ENCODE measurements around the gene DACT1.

Gene DACT1

DNA sequence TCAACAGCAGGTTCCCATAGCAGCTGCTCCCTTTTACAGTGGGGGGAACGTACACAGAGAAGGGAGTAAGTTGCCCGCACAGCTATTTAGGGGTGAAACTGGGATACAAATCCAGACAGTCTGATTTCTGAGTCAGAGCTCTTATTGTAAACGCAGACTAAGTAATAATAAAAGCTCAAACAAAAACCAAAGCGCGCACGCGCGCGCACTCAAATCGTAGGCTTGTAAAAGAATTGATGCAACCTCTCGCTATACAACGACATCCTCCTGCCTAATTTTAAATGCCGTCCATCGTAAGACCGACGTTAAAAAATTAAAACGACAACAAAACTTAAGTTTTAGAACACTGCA, 747 bp upstream of the DACT1 start:
- Mint-ChIP-seq H3K9me3 (no peaks in the 10 kb centered on the region), H3K4me3 (peak overlapping the region; percentile 87), H3K4me1 (peaks cover 69% of the 10 kb centered on the region), H3K36me3 (ENCODE audit: low read depth) (peaks cover 15% of the 10 kb centered on the region), H3K27ac (peak overlapping the region; percentile 96), H3K27me3 (ENCODE audit: low read depth, poor library complexity) (no peaks in the 10 kb centered on the region)
- no peak for DNase-seq
- TF ChIP-seq, protein P1, sequence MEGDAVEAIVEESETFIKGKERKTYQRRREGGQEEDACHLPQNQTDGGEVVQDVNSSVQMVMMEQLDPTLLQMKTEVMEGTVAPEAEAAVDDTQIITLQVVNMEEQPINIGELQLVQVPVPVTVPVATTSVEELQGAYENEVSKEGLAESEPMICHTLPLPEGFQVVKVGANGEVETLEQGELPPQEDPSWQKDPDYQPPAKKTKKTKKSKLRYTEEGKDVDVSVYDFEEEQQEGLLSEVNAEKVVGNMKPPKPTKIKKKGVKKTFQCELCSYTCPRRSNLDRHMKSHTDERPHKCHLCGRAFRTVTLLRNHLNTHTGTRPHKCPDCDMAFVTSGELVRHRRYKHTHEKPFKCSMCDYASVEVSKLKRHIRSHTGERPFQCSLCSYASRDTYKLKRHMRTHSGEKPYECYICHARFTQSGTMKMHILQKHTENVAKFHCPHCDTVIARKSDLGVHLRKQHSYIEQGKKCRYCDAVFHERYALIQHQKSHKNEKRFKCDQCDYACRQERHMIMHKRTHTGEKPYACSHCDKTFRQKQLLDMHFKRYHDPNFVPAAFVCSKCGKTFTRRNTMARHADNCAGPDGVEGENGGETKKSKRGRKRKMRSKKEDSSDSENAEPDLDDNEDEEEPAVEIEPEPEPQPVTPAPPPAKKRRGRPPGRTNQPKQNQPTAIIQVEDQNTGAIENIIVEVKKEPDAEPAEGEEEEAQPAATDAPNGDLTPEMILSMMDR (IDR thresholded peaks at IDR 0.05): no peak

DNA sequence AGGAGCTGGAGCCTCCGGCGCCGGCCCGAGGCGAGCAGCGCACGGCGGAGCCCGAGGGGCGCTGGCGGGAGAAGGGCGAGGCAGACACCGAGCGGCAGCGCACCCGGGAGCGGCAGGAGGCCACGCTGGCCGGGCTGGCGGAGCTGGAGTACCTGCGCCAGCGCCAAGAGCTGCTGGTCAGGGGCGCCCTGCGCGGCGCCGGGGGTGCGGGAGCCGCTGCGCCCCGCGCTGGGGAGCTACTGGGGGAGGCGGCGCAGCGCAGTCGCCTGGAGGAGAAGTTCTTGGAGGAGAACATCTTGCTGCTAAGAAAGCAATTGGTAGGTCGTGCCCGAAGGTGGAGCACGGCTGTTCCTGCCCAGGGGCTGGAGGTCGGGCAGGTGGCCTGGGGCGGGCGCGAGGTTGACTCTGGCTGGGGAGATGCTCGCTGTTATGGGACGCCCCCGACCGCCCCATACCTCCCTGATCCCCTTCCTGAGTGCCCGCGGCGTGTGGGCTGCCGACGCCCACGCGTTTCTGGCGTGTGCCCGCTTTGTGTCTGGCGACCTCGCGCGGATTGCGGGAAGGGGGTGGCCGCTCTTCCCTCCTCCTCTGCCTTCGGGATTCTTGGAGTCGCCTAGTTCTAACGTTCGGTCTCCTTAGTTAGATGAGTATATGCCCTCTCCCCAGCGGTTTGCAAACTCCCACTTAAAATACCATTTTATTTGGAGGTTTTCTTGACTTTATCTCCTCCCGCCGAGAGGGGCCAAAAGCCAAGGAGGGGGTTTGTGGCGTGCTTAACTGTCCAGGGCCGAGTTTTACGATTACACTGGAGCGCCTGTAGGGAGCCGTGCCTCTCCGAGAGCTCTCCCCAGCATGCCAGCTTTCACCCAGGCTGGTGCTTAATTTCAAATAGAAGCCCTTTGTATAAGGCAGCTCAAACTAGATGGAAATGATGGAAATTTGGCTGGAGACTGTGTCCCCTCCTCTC, 752 bp downstream of the DACT1 start:
- H3K4me1 Mint-ChIP-seq: peaks cover 81% of the 10 kb centered on the region
- peak; percentile 32 for DNase-seq
- peak overlapping the region; percentile 96 for H3K27ac Mint-ChIP-seq
- no peaks in the 10 kb centered on the region for H3K27me3 Mint-ChIP-seq (ENCODE audit: low read depth, poor library complexity)
- H3K36me3 Mint-ChIP-seq (ENCODE audit: low read depth): peaks cover 28% of the 10 kb centered on the region
- TF ChIP-seq, protein P1 (IDR thresholded peaks at IDR 0.05): no peak
- H3K9me3 Mint-ChIP-seq: no peaks in the 10 kb centered on the region
- peak overlapping the region; percentile 93 for H3K4me3 Mint-ChIP-seq

DNA sequence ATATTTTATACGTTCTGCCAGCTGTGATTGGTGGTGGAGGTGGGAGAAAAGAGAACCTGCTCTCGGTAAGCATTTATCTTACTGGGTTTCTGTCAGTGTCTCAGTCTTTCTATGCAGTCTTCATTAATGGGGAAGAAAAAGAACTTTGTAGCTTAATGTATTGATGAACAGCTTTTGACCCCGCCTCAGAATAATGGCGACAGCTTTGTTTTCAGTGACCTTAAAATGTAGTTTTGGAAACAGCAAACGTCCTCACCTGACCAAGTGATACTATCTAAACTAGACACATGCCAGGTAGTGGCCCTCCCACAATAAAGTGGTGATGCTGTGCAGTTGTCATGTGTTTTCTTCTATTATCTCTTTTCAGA, 1.4 kb downstream of the DACT1 start:
- H3K27me3 Mint-ChIP-seq (ENCODE audit: low read depth, poor library complexity): no peaks in the 10 kb centered on the region
- peaks cover 79% of the 10 kb centered on the region for H3K4me1 Mint-ChIP-seq
- peaks cover 33% of the 10 kb centered on the region for H3K36me3 Mint-ChIP-seq (ENCODE audit: low read depth)
- TF ChIP-seq, protein P1 (IDR thresholded peaks at IDR 0.05): no peak
- peak overlapping the region; percentile 96 for H3K27ac Mint-ChIP-seq
- no peak for DNase-seq
- H3K4me3 Mint-ChIP-seq: peak overlapping the region; percentile 93
- H3K9me3 Mint-ChIP-seq: no peaks in the 10 kb centered on the region

DNA sequence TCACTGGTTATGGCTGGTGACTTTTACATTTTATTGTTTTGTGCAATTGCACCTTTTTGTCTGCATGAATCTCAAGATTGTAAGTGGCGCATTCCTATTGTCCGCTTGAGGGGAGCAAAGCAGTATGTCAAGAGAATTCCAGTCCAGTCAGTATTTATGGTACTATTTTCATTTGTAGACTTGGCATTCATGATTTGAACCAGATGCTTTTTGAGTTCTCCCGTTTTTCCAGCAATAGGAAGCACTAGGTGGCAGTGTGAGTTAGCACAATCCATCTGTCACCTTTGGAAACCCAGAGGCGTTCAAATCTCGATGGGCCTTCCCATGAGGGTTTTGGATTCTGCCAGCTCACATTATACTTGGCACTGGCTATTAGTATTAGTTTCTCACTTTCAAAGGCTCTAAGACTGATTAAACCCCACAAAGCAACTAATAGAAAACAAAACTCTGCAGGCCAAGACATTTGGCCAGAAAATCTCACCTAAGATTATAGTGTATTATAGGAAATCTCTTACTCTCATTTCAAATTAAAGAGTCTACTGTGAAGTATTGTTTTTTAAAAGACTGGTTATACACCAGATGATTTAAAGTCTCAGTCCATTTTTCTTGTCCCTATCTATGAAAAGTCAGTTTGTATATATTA, 2.2 kb downstream of the DACT1 start:
- DNase-seq: peak; percentile 52
- TF ChIP-seq, protein P1 (IDR thresholded peaks at IDR 0.05): peak; percentile 50
- peak overlapping the region; percentile 96 for H3K27ac Mint-ChIP-seq
- H3K27me3 Mint-ChIP-seq (ENCODE audit: low read depth, poor library complexity): no peaks in the 10 kb centered on the region
- H3K36me3 Mint-ChIP-seq (ENCODE audit: low read depth): peaks cover 40% of the 10 kb centered on the region
- no peaks in the 10 kb centered on the region for H3K9me3 Mint-ChIP-seq
- H3K4me3 Mint-ChIP-seq: peak overlapping the region; percentile 93
- H3K4me1 Mint-ChIP-seq: peaks cover 71% of the 10 kb centered on the region

DNA sequence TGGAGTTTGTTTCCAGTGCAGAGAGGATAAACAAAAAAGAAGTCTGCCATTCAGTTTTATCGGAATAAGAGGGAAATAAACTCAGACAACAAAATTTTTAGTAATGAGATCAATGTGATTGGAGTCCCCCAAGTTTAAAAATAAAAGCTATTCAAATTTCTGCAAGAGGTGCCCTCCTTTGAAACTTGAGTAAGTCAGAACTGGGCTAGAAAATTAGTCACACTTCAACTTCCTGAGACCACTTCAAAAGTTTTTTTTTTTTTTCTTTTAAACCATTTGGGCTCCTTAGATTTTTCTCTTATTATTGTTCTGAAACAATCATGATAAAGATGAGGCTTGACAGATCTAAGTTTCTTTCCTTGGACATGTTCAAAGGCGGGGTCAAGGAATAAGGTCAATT, 3.2 kb downstream of the DACT1 start:
- H3K4me3 Mint-ChIP-seq: peak overlapping the region; percentile 93
- peak overlapping the region; percentile 7 for H3K27ac Mint-ChIP-seq
- no peak for DNase-seq
- peaks cover 4% of the 10 kb centered on the region for H3K9me3 Mint-ChIP-seq
- TF ChIP-seq, protein P1 (IDR thresholded peaks at IDR 0.05): no peak
- peaks cover 61% of the 10 kb centered on the region for H3K4me1 Mint-ChIP-seq
- H3K36me3 Mint-ChIP-seq (ENCODE audit: low read depth): peaks cover 50% of the 10 kb centered on the region
- H3K27me3 Mint-ChIP-seq (ENCODE audit: low read depth, poor library complexity): no peaks in the 10 kb centered on the region

Measured in nephron progenitor cell (in vitro differentiated cells).